Subcutaneous adipose tissue (tissue), 4 donors: ENCODE results near the gene MAGI2. TPM values are rescaled to one million over a fixed set of nuclear protein-coding genes. Genes with fewer than 3 reads are reported as not detected.

Experiments
- total RNA-seq, 4 donors: library from RNA; depleted of rRNA; stranded (reverse); fragments of >200 nt; gene quantifications; one replicate each; pipeline ENCODE4 v1.1.0, GENCODE V29; 2016
- TF ChIP-seq, protein P1 (sequence below): fragments of 450-650 bp; IDR thresholded peaks from one replicate; pipeline ENCODE4 v1.5.1; 2016; ENCODE audit warnings: low read depth, mild to moderate bottlenecking, control low read depth, antibody characterized with exemption, moderate library complexity

MAGI2 gene
- total RNA-seq, 4 donors from 2014 or later: 13.7 to 22.9 (median 17.7) TPM

DNA sequence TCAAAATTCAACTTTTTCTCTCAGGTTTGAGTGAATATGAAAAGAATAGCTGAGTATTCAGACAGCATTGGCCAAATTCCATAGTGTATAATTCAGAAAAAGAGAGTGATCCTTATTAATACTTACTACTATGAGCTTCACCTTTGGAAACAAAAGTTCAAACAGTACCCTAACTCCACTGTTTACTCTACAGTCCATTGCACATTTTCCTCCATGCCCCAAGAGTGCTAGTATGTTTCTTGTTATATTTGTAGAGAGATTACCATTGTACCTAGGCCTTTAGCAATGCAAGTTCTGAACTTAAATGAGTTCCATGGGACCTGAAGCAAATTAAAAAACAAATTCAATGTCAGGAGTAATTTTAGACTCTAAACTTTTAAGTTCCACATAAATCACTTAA lies 48.1 kb downstream of the MAGI2 start:
- TF ChIP-seq, protein P1, sequence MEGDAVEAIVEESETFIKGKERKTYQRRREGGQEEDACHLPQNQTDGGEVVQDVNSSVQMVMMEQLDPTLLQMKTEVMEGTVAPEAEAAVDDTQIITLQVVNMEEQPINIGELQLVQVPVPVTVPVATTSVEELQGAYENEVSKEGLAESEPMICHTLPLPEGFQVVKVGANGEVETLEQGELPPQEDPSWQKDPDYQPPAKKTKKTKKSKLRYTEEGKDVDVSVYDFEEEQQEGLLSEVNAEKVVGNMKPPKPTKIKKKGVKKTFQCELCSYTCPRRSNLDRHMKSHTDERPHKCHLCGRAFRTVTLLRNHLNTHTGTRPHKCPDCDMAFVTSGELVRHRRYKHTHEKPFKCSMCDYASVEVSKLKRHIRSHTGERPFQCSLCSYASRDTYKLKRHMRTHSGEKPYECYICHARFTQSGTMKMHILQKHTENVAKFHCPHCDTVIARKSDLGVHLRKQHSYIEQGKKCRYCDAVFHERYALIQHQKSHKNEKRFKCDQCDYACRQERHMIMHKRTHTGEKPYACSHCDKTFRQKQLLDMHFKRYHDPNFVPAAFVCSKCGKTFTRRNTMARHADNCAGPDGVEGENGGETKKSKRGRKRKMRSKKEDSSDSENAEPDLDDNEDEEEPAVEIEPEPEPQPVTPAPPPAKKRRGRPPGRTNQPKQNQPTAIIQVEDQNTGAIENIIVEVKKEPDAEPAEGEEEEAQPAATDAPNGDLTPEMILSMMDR: no peak

DNA sequence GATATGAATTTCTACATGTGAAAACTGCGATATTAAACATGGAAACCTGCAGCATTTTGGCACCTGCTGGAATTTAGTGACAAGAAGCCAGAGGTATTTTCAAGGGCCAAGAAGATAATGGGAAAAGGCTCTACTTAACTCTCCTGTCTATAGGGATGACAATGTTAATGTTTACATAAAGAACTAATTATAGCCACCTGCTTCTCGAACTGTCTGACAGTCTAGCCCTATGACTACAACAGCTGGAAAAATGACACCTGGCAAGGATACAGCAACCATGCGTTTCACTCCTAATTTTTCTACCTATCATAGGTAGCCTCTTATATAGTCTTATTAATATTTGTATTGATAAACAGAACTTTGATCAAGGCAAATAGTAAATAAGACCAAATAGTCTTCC lies 49.6 kb downstream of the MAGI2 start:
- TF ChIP-seq, protein P1: no peak

DNA sequence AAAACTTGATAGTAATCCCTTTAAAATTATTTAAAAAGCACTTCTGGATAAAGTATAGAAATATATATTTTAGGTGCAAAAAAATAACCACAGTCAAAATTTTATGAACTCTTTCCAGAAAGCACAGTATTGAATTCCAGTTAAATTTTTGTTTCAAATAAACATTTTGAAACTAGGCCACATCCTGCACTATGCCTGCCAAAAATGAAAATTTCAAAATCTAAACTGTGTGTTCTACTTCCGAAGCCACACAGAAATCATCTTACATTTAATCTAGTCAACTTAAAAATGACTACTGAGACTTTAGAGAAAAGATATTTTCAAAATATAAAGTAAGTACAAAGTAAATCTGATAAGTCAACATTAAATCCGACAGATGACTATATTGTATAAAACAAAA lies 50.0 kb downstream of the MAGI2 start:
- TF ChIP-seq, protein P1: no peak

DNA sequence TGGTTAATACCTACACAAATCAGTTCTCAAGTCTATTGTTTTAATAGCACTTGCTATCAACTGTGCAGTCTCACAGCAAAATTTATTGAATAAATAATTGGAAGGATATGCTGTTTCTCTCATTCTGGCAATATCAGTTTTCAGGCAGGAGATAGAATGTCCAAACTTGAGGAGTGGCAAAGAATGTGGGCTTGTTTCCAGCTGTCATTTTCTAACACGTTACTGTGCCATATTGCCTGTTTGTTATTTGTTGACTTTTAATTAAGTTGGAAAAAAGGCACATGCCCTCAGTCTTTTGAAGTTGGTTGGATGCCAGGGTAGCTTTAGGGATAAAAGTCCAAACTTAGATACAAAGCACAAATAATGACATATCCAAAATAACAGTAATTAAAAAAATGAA lies 52.2 kb downstream of the MAGI2 start:
- TF ChIP-seq, protein P1: no peak

DNA sequence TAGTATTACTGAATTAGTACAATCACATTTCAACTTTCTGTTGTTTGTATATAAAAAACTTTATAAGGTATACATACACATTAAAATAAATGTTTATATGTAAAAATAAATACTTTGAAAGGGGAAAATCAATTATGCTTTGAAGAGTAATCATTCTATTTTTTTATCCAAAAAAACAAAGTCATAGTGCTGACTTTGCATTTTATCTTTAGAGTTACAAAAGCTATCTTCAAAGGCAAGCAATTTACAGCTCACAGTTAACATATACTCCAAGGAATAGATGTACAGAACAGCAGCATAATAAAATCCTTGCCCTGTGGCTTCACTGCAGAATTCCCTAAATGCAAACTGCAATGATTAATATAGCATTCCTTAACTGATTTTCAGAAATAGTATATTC lies 53.2 kb downstream of the MAGI2 start:
- TF ChIP-seq, protein P1: no peak

DNA sequence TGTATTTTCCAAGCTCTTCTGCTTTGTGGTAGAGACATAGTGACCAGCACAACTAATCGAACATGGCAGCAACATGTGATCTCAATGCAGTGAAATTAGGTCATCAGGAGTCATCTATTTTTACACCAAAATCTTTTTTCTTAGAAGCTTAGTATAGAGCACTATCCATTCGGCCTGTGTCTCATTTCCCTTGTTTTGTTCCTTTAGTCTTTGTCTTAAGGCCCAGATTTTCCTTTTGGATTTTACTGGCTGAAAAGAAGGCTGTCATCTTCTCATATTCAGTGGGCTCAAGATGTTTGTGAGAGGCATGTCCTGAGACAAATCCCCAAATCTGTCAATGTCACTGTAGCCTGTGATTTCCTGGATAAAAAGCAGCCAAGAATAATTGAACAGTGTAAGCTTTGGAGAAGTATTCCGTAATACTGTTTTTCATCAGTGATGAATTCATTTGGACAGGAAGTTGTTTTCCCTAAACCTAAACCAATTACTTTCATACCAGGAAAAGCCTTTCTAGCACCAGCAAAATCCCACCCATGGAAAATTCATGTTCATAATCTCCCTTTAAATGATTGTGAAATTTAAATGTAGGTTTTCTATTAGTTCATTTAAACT lies 55.2 kb downstream of the MAGI2 start:
- TF ChIP-seq, protein P1: no peak

DNA sequence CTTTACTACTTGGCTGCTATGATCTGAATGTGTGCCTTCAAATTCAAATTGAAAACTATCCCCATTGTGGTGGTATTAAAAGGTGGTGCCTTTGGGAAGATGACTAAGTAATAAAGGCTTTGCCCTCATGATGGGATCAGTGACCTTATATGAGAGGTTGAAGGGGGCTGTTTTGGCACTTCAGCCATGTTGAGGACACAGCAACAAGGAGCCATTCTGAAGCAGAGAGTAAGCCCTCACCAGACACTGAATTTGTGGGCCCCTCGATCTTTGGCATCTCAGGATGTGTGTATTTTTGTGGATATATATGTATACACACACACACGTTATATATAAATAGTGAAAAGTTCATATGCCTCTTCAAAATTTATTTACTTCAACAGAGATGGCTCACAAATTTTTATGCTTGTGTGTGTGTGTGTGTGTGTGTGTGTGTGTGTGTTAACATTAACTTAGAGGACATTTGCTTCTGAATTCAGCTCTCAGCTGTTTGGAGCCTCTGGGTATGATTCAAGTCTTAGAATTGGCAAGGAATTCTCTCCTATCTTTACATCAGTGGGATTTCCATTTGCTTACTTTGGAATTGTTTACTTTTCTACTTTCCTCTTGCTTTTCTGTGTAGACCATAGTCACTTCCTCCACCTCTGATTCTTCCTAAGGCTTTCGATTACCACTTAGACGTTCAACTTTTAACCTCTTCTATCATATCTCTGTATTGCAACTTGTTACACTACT lies 66.6 kb downstream of the MAGI2 start:
- TF ChIP-seq, protein P1: no peak
